Aorta (tissue), 5 donors: ENCODE measurements around the gene KCNH1. TPM values are rescaled to one million over a fixed set of nuclear protein-coding genes. Genes with fewer than 3 reads are reported as not detected.

ENCODE experiments used
- ATAC-seq: fragments of 200-7000 bp; cut with Tn5 transposase; one replicate; pipeline ENCODE4 v1.9.1; 2022; ENCODE audit warnings: moderate library complexity; ENCODE audit not compliant: low FRiP score
- DNase-seq, 2 donors: peaks; one replicate each; pipeline ENCODE4 v3.0.0-alpha.2; 2020
- H3K27ac ChIP-seq, 2 donors: one replicate each; pipeline ENCODE4 v1.5.1; 2013; ENCODE audit warnings: low read length in 2 of 2, mild to moderate bottlenecking in 2 of 2, moderate library complexity in 2 of 2, control low read depth in 1 of 2, inconsistent platforms in 1 of 2, low read depth in 1 of 2
- H3K27me3 ChIP-seq, 2 donors: one replicate each; pipeline ENCODE4 v1.6.1; 2013; ENCODE audit warnings: control low read depth in 1 of 2, low read length in 1 of 2, mild to moderate bottlenecking in 1 of 2, moderate library complexity in 1 of 2; ENCODE audit not compliant: insufficient read depth in 2 of 2, control insufficient read depth in 1 of 2
- H3K36me3 ChIP-seq, 2 donors: one replicate each; pipeline ENCODE4 v1.6.1; 2013; ENCODE audit warnings: control low read depth in 1 of 2, low read length in 1 of 2, mild to moderate bottlenecking in 1 of 2; ENCODE audit not compliant: insufficient read depth in 2 of 2, control insufficient read depth in 1 of 2
- H3K4me1 ChIP-seq, 2 donors: one replicate each; pipeline ENCODE4 v1.6.1; 2013; ENCODE audit warnings: low read length in 2 of 2, control low read depth in 1 of 2, mild to moderate bottlenecking in 1 of 2, moderate library complexity in 1 of 2; ENCODE audit not compliant: insufficient read depth in 2 of 2, control insufficient read depth in 1 of 2
- H3K4me3 ChIP-seq, 2 donors: one replicate each; pipeline ENCODE4 v1.5.1; 2013; ENCODE audit warnings: low read length in 2 of 2, control low read depth in 1 of 2, mild to moderate bottlenecking in 1 of 2
- H3K9me3 ChIP-seq: one replicate; pipeline ENCODE4 v1.6.1; 2013; ENCODE audit warnings: mild to moderate bottlenecking, low read length; ENCODE audit not compliant: control insufficient read depth
- WGBS, 2 donors: extraction: QIAGEN DNeasy Blood & Tissue Kit; methylation state at CpG; one replicate each; pipeline ENCODE4 v1.1.7; 2013; 5-methylcytosine and 5-hydroxymethylcytosine counted together
- intact Hi-C, 2 donors: fragments of 100-400 bp; cut with DNase I; formaldehyde crosslinking; loops; one replicate each; pipeline versions ENCODE4 v1.14.2 to v1.15.0; 2022
- polyA plus RNA-seq, 2 donors: library from polyadenylated mRNA; stranded (reverse); fragments of 200-250 nt; gene quantifications; one replicate each; pipeline ENCODE4 v1.2.3, GENCODE V29; 2013
- total RNA-seq, 2 donors: library from RNA; stranded (reverse); fragmentation: NEBNext Ultra II Directional; extraction: Animal tissue kit (Norgen Biotek cat#: 25700); gene quantifications; one replicate each; pipeline ENCODE4 v1.2.1, GENCODE V29; 2021
- donor health status: healthy with polysubstance abuse.
- donor health status: Bipolar disorder and iron deficiency.
- donor health status: DM: no; HTN: no; CAD: no.
- donor health status: DM: no; HTN: no; CAD: no.
- donor health status: DM: yes; HTN: yes; CAD: no.

KCNH1 gene
- total and polyA plus RNA-seq, 4 donors = 0.03 to 0.96 (median 0.19) TPM; not detected in 1

DNA sequence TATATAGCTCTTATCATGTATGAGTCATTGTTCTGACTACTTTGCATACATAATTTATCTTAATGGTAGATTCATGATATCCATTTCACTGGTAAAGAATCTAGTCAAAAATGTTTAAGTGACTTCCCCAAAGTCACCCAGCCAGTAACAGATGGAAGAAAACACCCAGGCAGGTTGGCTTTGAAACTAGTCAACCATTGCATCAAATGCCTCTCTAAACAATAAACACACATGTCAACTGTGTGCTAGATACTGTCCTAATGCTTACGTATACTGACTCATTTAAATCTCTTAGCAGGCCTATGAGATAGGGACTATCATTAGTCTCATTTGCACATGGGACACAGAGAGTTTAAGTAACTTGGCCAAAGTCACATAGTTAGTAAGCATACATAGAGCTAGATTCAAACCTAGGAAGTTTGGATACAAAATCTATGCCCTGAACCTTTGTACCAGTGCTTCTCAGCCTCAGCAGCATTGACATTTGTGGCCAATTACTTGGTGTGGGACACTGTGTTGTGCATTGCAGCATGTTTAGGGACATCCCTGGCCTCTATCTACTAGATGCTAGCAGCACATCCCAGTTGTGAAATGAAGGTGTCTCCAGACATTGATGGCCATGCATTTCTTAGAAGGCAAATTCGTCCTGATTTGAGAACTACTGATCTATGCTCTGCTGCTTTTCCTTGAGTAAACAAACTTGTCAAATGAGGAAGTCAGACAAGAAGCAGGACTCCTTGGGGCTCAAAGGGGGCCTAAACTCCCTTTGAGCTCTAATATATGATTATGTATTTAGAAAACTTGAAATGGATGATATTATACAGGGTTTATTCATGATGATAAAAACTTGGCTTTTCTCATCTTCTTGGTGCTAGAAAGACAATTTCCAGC, 316.3 kb downstream of the KCNH1 start:
- Histone ChIP-seq H3K4me1 (no peaks in the 10 kb centered on the region), H3K4me3 (no peak overlapping the region), H3K36me3 (no peaks in the 10 kb centered on the region), H3K9me3 (no peaks in the 10 kb centered on the region), H3K27me3 (no peaks in the 10 kb centered on the region), H3K27ac (no peak overlapping the region)
- 53 to 55% methylated on average over 2 of the region's 2 CpGs for WGBS, 2 donors
- intact Hi-C loops = no loop called here
- DNase-seq (no peak), ATAC-seq (no peak)

- H3K4me1 ChIP-seq = no peaks in the 10 kb centered on the region
- no peak for ATAC-seq
- DNase-seq = no peak
- no peaks in the 10 kb centered on the region for H3K36me3 ChIP-seq
- no peaks in the 10 kb centered on the region for H3K9me3 ChIP-seq
- WGBS, 2 donors = 64% methylated on average over 13 of the region's 13 CpGs
- intact Hi-C loops = no loop called here
- no peak overlapping the region for H3K27ac ChIP-seq
- H3K4me3 ChIP-seq = no peak overlapping the region
- H3K27me3 ChIP-seq = no peaks in the 10 kb centered on the region
Measured at GRCh38 chr1:210815641-210816550, 318.1 kb downstream of the KCNH1 start.

- Histone ChIP-seq H3K27me3 (no peaks in the 10 kb centered on the region), H3K4me1 (no peaks in the 10 kb centered on the region), H3K9me3 (no peaks in the 10 kb centered on the region), H3K4me3 (no peak overlapping the region), H3K36me3 (no peaks in the 10 kb centered on the region), H3K27ac (no peak overlapping the region)
- intact Hi-C loops = no loop called here
- DNase-seq (no peak), ATAC-seq (no peak)
Measured at GRCh38 chr1:210814382-210815123, 319.4 kb downstream of the KCNH1 start.

DNA sequence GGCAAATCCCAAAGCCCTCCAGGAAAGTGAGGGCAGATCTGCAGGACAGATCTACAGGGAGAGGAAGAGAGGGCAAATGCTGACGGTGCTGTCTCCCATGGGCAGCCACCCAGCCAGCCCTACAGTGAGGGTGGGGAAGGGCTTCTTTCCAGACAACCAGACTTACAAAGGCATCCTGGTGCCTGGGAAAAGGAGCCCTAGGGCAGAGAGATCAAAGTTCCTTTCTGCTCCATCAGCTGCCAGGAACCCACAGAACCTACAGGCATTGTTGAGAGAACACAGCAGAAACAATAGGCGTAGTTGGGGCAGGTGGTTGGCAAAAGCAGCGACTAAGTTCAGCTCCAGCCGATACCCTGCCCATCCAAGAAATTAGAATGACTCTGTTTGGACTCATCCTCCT, 332.4 kb downstream of the KCNH1 start:
- no peaks in the 10 kb centered on the region for H3K27me3 ChIP-seq
- no peak overlapping the region for H3K4me3 ChIP-seq
- H3K36me3 ChIP-seq = no peaks in the 10 kb centered on the region
- no peak overlapping the region for H3K27ac ChIP-seq
- no peak for DNase-seq
- no peak for ATAC-seq
- intact Hi-C loops = no loop called here
- no peaks in the 10 kb centered on the region for H3K9me3 ChIP-seq
- 87 to 89% methylated on average over 4 of the region's 4 CpGs for WGBS, 2 donors
- no peaks in the 10 kb centered on the region for H3K4me1 ChIP-seq

DNA sequence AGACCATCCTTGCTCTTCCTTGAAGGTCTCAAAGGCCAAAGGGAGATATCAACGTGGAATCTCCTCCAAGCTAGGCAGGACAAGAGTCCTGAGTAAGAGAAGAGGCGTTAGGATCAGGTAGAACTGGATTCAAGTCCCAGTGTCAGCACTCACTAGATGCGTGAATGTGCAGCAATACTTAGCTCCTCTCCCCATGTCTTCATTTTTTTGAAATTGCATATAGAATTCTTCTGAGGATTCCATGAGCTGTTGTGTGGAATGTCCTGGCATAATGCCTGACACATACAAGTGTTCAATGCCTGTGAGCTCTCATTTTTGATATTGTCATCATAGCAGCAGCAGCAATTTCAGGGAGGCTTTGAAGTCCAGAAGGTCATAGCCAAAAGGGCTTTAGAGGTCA, 333.2 kb downstream of the KCNH1 start:
- ATAC-seq (no peak), DNase-seq (no peak)
- WGBS, 2 donors = 62 to 67% methylated on average over 3 of the region's 3 CpGs
- no peaks in the 10 kb centered on the region for H3K27me3 ChIP-seq
- H3K4me3 ChIP-seq = no peak overlapping the region
- intact Hi-C loops = no loop called here
- no peaks in the 10 kb centered on the region for H3K4me1 ChIP-seq
- H3K27ac ChIP-seq = no peak overlapping the region
- H3K36me3 ChIP-seq = no peaks in the 10 kb centered on the region
- H3K9me3 ChIP-seq = no peaks in the 10 kb centered on the region

GRCh38 chr1:210800301-210800700, 333.6 kb downstream of the KCNH1 start:
- H3K9me3 ChIP-seq = no peaks in the 10 kb centered on the region
- ATAC-seq (no peak), DNase-seq (no peak)
- H3K27me3 ChIP-seq = no peaks in the 10 kb centered on the region
- intact Hi-C loops = no loop called here
- no peaks in the 10 kb centered on the region for H3K4me1 ChIP-seq
- no peak overlapping the region for H3K4me3 ChIP-seq
- H3K36me3 ChIP-seq = no peaks in the 10 kb centered on the region
- 61 to 77% methylated on average over 4 of the region's 4 CpGs for WGBS, 2 donors
- H3K27ac ChIP-seq = no peak overlapping the region

GRCh38 chr1:210797422-210797821, 336.5 kb downstream of the KCNH1 start:
- Histone ChIP-seq H3K9me3 (no peaks in the 10 kb centered on the region), H3K27ac (no peak overlapping the region), H3K36me3 (no peaks in the 10 kb centered on the region), H3K4me1 (no peaks in the 10 kb centered on the region), H3K27me3 (no peaks in the 10 kb centered on the region), H3K4me3 (no peak overlapping the region)
- DNase-seq (no peak), ATAC-seq (no peak)
- intact Hi-C loops = no loop called here
- WGBS, 2 donors = 74 to 77% methylated on average over 8 of the region's 8 CpGs

- intact Hi-C loops = no loop called here
- WGBS, 2 donors = 83 to 86% methylated on average over 5 of the region's 5 CpGs
- ATAC-seq = no peak
Measured at GRCh38 chr1:210796421-210796820, 337.5 kb downstream of the KCNH1 start.

More at GRCh38 chr1:210796421-210796820, 337.5 kb downstream of the KCNH1 start:
- Histone ChIP-seq H3K9me3 (no peaks in the 10 kb centered on the region), H3K27me3 (no peaks in the 10 kb centered on the region), H3K4me1 (no peaks in the 10 kb centered on the region), H3K4me3 (no peak overlapping the region), H3K27ac (no peak overlapping the region), H3K36me3 (no peaks in the 10 kb centered on the region)
- no peak for DNase-seq
